HepG2 (cell line): Measurements from ENCODE around the gene PLXNA1.

ENCODE experiments used
- ERF ChIP-seq: IDR thresholded peaks from 2 replicates; pipeline ENCODE4 v1.6.1; 2018; ENCODE audit warnings: missing biosample characterization, missing genetic modification reagents
- FOXA3 ChIP-seq: IDR thresholded peaks from 2 replicates; pipeline ENCODE4 v1.6.1; 2016; ENCODE audit warnings: missing genetic modification reagents, missing compliant biosample characterization
- HIVEP1 ChIP-seq: sonication (generic); formaldehyde crosslinking; IDR thresholded peaks from 2 replicates; pipeline ENCODE4 v1.4.0; 2020; ENCODE audit warnings: mild to moderate bottlenecking, missing genetic modification reagents
- TF ChIP-seq, protein P1 (sequence below): sonication (generic); formaldehyde crosslinking; IDR thresholded peaks from 2 replicates; pipeline ENCODE4 v1.4.0; 2020; ENCODE audit warnings: missing genetic modification reagents, mild to moderate bottlenecking, borderline replicate concordance
- TF ChIP-seq, protein P2 (sequence below): sonication (generic); formaldehyde crosslinking; IDR thresholded peaks from 2 replicates; pipeline ENCODE4 v1.5.0; 2020; ENCODE audit warnings: mild to moderate bottlenecking, missing genetic modification reagents, moderate library complexity

DNA sequence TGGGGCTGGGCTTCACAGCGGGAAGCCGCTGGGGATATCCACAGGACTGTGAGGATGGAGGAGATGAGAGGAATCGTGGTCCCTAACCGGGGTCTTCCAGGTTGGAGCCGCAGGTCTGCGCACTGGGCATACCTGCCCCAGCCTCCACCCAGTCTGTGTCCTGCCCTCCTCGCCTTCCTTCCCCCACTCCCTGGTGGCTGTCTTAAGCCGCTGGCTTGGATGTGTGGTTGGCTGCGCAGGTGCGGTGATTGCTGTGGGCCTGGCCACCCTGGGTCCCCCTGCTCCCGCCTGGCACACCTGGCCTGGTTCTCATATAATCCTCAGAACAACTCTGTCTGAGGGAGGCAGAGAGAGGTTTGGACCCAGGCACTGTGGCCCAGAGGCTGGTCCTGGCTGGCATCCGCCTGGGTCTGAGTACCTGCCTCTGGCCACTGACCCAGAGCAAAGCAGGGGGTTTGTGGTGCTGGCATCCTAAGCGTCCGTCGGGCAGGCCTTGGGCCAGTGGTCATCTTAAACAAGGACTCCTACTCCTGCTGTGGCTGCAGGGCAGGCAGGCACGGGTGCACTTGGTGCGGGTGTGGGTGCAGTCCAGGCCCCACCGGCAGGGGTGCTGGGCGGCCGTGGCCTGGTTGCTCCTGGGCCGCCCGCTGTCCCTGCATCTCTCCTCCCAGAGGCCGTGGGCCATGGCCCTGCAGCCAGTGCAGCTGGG lies 18.7 kb downstream of the PLXNA1 start:
- TF ChIP-seq HIVEP1 (CRISPR knock-in tag) (no peak), ERF (no peak), FOXA3 (no peak)
- TF ChIP-seq, protein P1, sequence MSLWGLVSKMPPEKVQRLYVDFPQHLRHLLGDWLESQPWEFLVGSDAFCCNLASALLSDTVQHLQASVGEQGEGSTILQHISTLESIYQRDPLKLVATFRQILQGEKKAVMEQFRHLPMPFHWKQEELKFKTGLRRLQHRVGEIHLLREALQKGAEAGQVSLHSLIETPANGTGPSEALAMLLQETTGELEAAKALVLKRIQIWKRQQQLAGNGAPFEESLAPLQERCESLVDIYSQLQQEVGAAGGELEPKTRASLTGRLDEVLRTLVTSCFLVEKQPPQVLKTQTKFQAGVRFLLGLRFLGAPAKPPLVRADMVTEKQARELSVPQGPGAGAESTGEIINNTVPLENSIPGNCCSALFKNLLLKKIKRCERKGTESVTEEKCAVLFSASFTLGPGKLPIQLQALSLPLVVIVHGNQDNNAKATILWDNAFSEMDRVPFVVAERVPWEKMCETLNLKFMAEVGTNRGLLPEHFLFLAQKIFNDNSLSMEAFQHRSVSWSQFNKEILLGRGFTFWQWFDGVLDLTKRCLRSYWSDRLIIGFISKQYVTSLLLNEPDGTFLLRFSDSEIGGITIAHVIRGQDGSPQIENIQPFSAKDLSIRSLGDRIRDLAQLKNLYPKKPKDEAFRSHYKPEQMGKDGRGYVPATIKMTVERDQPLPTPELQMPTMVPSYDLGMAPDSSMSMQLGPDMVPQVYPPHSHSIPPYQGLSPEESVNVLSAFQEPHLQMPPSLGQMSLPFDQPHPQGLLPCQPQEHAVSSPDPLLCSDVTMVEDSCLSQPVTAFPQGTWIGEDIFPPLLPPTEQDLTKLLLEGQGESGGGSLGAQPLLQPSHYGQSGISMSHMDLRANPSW (CRISPR knock-in tag): no peak
- TF ChIP-seq, protein P2, sequence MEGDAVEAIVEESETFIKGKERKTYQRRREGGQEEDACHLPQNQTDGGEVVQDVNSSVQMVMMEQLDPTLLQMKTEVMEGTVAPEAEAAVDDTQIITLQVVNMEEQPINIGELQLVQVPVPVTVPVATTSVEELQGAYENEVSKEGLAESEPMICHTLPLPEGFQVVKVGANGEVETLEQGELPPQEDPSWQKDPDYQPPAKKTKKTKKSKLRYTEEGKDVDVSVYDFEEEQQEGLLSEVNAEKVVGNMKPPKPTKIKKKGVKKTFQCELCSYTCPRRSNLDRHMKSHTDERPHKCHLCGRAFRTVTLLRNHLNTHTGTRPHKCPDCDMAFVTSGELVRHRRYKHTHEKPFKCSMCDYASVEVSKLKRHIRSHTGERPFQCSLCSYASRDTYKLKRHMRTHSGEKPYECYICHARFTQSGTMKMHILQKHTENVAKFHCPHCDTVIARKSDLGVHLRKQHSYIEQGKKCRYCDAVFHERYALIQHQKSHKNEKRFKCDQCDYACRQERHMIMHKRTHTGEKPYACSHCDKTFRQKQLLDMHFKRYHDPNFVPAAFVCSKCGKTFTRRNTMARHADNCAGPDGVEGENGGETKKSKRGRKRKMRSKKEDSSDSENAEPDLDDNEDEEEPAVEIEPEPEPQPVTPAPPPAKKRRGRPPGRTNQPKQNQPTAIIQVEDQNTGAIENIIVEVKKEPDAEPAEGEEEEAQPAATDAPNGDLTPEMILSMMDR (CRISPR knock-in tag): no peak
